DND-41 (cell line): ENCODE measurements around the gene ZNF738.
"Not testable (repeated sequence)": the region's sequence is repeated elsewhere in the genome, so short reads cannot be mapped to it uniquely, and the experiment has no call there.

ENCODE experiments used
- ATAC-seq: fragments of 200-7000 bp; cut with Tn5 transposase; 3 replicates; pipeline ENCODE4 v1.9.1; 2021; ENCODE audit warnings: low read depth; ENCODE audit not compliant: insufficient read depth
- DNase-seq: peaks from one replicate; pipeline ENCODE4 v3.0.0-alpha.2; 2020
- H2AFZ ChIP-seq: 2 replicates; pipeline ENCODE4 v1.6.0; 2012; ENCODE audit warnings: low read depth, low read length
- H3K27ac ChIP-seq: 2 replicates; pipeline ENCODE4 v1.5.1; 2012; ENCODE audit warnings: low read length, inconsistent platforms
- H3K27me3 ChIP-seq: fragments of 200-600 bp; sonication (generic); 2 replicates; pipeline ENCODE4 v1.6.0; 2012; ENCODE audit warnings: low read length, mild to moderate bottlenecking, inconsistent platforms; ENCODE audit not compliant: insufficient read depth, poor library complexity
- H3K36me3 ChIP-seq: 2 replicates; pipeline ENCODE4 v1.5.1; 2012; ENCODE audit warnings: low read length, inconsistent platforms; ENCODE audit not compliant: insufficient read depth
- H3K4me1 ChIP-seq: 2 replicates; pipeline ENCODE4 v1.5.1; 2012; ENCODE audit warnings: mild to moderate bottlenecking, low read length; ENCODE audit not compliant: insufficient read depth
- H3K4me2 ChIP-seq: 2 replicates; pipeline ENCODE4 v1.6.0; 2012; ENCODE audit warnings: mild to moderate bottlenecking, moderate library complexity, low read length, inconsistent platforms; ENCODE audit not compliant: insufficient read depth
- H3K4me3 ChIP-seq, 2 experiments: fragments of 200-600 bp in 1 of 2; shearing (Covaris generic) in 1 of 2; 2 replicates each; pipeline ENCODE4 v1.5.1; 2012 to 2016; ENCODE audit warnings: inconsistent platforms in 2 of 2, low read length in 2 of 2, mild to moderate bottlenecking in 2 of 2, low read depth in 1 of 2, moderate library complexity in 1 of 2
- H3K79me2 ChIP-seq: 2 replicates; pipeline ENCODE4 v1.6.0; 2012; ENCODE audit warnings: low read length, inconsistent platforms; ENCODE audit not compliant: insufficient read depth
- H3K9ac ChIP-seq: 2 replicates; pipeline ENCODE4 v1.6.0; 2012; ENCODE audit warnings: low read depth, mild to moderate bottlenecking, inconsistent platforms, low read length, moderate library complexity
- H3K9me3 ChIP-seq: 2 replicates; pipeline ENCODE4 v1.5.1; 2012; ENCODE audit warnings: low read length, moderate library complexity, mild to moderate bottlenecking, inconsistent platforms; ENCODE audit not compliant: insufficient read depth, severe bottlenecking
- H4K20me1 ChIP-seq: 2 replicates; pipeline ENCODE4 v1.6.0; 2012; ENCODE audit warnings: low read length; ENCODE audit not compliant: insufficient read depth
- CTCF ChIP-seq: IDR thresholded peaks from 2 replicates; pipeline ENCODE4 v1.5.1; 2012; ENCODE audit warnings: borderline replicate concordance, low read length, moderate library complexity, mild to moderate bottlenecking; ENCODE audit not compliant: poor library complexity, severe bottlenecking; ENCODE audit errors: extremely low read depth
- EZH2 ChIP-seq: IDR thresholded peaks from 3 replicates; pipeline ENCODE4 v1.6.1; 2012; ENCODE audit warnings: borderline replicate concordance, low read depth, mild to moderate bottlenecking, moderate library complexity, low read length, inconsistent platforms; ENCODE audit not compliant: severe bottlenecking

ZNF738 gene

DNA sequence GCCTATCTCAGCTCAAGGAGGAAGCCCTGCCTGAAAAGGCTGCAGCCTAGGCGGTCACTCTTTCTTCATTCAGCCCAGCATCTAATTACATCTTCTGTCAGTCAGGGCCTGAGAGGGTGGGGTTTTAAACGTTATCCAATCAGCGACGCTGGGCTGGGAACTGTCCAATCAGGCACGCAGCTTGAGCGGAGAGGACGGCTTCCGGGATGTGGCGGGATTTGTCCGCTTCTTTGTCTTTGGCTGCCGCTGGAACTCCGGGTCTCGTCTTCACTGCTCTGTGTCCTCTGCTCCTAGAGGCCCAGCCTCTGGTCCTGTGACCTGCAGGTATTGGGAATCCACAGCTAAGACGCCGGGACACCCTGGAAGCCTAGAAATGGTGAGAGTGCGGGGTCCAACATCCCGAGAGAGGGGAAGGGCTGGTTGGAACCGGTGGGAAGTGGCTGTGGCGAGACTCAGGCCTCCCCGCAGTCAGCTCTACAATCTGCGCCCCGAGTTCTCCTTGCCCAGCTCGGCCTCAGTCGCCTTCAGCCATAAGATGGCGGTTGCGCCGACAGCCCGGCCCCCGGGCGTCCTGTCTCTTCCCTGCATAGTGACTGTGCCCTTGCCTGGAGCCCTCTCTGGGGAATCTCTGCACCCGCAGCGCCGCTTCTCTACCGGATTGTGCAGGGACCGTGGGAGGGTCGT lies at the start of gene ZNF738:
Gene ZNF738, plus strand, starts transcription at position 233 of the 684 bp plus-strand sequence. Its CDS starts 141 bp downstream, at position 374.
- H3K9me3 ChIP-seq: peaks cover 15% of the 10 kb centered on the region
- peak within 1 kb of the TSS; percentile 89 for H3K9ac ChIP-seq
- ATAC-seq (peak; percentile 96), DNase-seq (peak; percentile 94)
- peaks cover 6% of the 10 kb centered on the region; the same call in 1 of the 2 replicates for H4K20me1 ChIP-seq
- H3K79me2 ChIP-seq: peaks cover 50% of the 10 kb centered on the region
- peak within 1 kb of the TSS; percentile 97 for H2AFZ ChIP-seq
- H3K36me3 ChIP-seq: peaks cover 39% of the 10 kb centered on the region
- H3K27me3 ChIP-seq: no peaks in the 10 kb centered on the region
- peak within 1 kb of the TSS; percentile 88 to 91 for H3K4me3 ChIP-seq
- peak within 1 kb of the TSS; percentile 96 for H3K27ac ChIP-seq
- H3K4me2 ChIP-seq: peak within 1 kb of the TSS; percentile 74
- H3K4me1 ChIP-seq: peaks cover 33% of the 10 kb centered on the region
- TF ChIP-seq CTCF: peak; percentile 33
- no peak for TF ChIP-seq EZH2

DNA sequence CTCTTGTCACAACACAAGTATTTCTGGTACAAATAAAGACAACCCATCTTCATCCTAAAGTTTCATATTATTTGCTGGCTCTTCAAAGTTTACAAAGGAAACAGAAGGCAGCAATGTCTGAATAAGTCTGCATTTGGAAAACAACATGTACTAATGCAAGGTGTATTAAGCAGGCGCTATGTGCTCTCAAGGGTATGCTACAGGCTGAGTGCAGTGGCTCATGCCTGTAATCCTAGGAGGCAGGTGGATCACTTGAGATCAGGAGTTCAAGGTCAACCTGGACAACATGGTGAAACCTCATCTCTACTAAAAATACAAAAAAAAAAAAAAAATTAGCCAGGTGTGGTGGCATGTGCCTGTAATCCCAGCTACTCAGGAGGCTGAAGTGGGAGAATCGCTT lies 46.0 kb upstream of the ZNF738 start:
- ATAC-seq, DNase-seq, H2AFZ ChIP-seq, H3K27ac ChIP-seq, H4K20me1 ChIP-seq, H3K4me1 ChIP-seq, H3K9ac ChIP-seq, H3K4me3 ChIP-seq, H3K4me2 ChIP-seq, H3K27me3 ChIP-seq, H3K9me3 ChIP-seq: not testable (repeated sequence)
- peaks cover 36% of the 10 kb centered on the region for H3K36me3 ChIP-seq
- H3K79me2 ChIP-seq: peaks cover 79% of the 10 kb centered on the region

- no peaks in the 10 kb centered on the region for H3K27me3 ChIP-seq
- H2AFZ ChIP-seq: no peak overlapping the region
- H3K9ac ChIP-seq: no peak overlapping the region
- no peaks in the 10 kb centered on the region for H3K9me3 ChIP-seq
- H3K4me3 ChIP-seq: no peak overlapping the region
- H3K27ac ChIP-seq: no peak overlapping the region
- H3K79me2 ChIP-seq: peaks cover 90% of the 10 kb centered on the region
- TF ChIP-seq EZH2 (no peak), CTCF (no peak)
- ATAC-seq (no peak), DNase-seq (no peak)
- peaks cover 9% of the 10 kb centered on the region; the same call in 1 of the 2 replicates for H4K20me1 ChIP-seq
- H3K4me2 ChIP-seq: no peak overlapping the region
- no peaks in the 10 kb centered on the region for H3K4me1 ChIP-seq
- peaks cover 33% of the 10 kb centered on the region for H3K36me3 ChIP-seq
Observed at GRCh38 chr19:21314676-21315075, 44.1 kb upstream of the ZNF738 start.

- TF ChIP-seq CTCF: no peak
- no peak for TF ChIP-seq EZH2
Observed at GRCh38 chr19:21317821-21318220, 41.0 kb upstream of the ZNF738 start.

More at GRCh38 chr19:21317821-21318220, 41.0 kb upstream of the ZNF738 start:
- H3K4me3 ChIP-seq: no peak overlapping the region
- H3K79me2 ChIP-seq: peaks cover 96% of the 10 kb centered on the region
- no peak overlapping the region for H3K9ac ChIP-seq
- no peak overlapping the region for H3K4me2 ChIP-seq
- peaks cover 11% of the 10 kb centered on the region; the same call in 1 of the 2 replicates for H4K20me1 ChIP-seq
- peak overlapping the region; percentile 24; the same call in 1 of the 2 replicates for H3K27ac ChIP-seq
- H2AFZ ChIP-seq: no peak overlapping the region
- no peak for DNase-seq
- H3K4me1 ChIP-seq: no peaks in the 10 kb centered on the region
- peaks cover 32% of the 10 kb centered on the region for H3K36me3 ChIP-seq
- no peaks in the 10 kb centered on the region for H3K27me3 ChIP-seq
- ATAC-seq: no peak
- no peaks in the 10 kb centered on the region for H3K9me3 ChIP-seq
